Kidney (tissue), 14 donors: ENCODE results near the gene GNAI3. TPM values are rescaled to one million over a fixed set of nuclear protein-coding genes. Genes with fewer than 3 reads are reported as not detected.
A peak's percentile ranks its signal among the peaks of the same experiment; 100 is the strongest.

Source experiments
- DNase-seq, 5 donors: peaks; one replicate each; pipeline ENCODE4 v3.0.0-alpha.2; 2013 to 2020
- FAIRE-seq: peaks from 2 replicates; lab custom pipeline; 2012; peaks lifted over from hg19 to GRCh38; lab: Jason Lieb, UNC
- H3K27ac ChIP-seq, 2 donors: one replicate each; pipeline ENCODE4 v1.7.0; 2013; ENCODE audit warnings: low read depth in 2 of 2, low read length in 2 of 2, inconsistent platforms in 1 of 2
- H3K27me3 ChIP-seq: one replicate; pipeline ENCODE4 v1.7.1; 2013; ENCODE audit warnings: low read length, inconsistent platforms; ENCODE audit not compliant: control insufficient read depth, insufficient read depth
- H3K36me3 ChIP-seq, 3 donors: one replicate each; pipeline versions ENCODE4 v1.7.0 to v1.7.1; 2013; ENCODE audit warnings: low read length in 3 of 3, control low read depth in 1 of 3, inconsistent platforms in 1 of 3; ENCODE audit not compliant: insufficient read depth in 3 of 3, control insufficient read depth in 2 of 3
- H3K4me1 ChIP-seq, 3 donors: one replicate each; pipeline versions ENCODE4 v1.7.0 to v1.7.1; 2013; ENCODE audit warnings: low read length in 3 of 3, inconsistent platforms in 1 of 3, low read depth in 1 of 3; ENCODE audit not compliant: control insufficient read depth in 2 of 3, insufficient read depth in 2 of 3
- H3K4me3 ChIP-seq, 3 donors: one replicate each; pipeline versions ENCODE4 v1.7.0 to v1.8.1; 2013; ENCODE audit warnings: low read length in 3 of 3, control low read depth in 1 of 3, inconsistent platforms in 1 of 3
- H3K9ac ChIP-seq, 3 donors: one replicate each; pipeline versions ENCODE4 v1.7.0 to v1.7.1; 2013; ENCODE audit warnings: low read length in 3 of 3, control low read depth in 1 of 3, inconsistent platforms in 1 of 3
- H3K9me3 ChIP-seq, 3 donors: one replicate each; pipeline versions ENCODE4 v1.7.0 to v1.7.1; 2013; ENCODE audit warnings: low read length in 3 of 3, control low read depth in 1 of 3, inconsistent platforms in 1 of 3; ENCODE audit not compliant: control insufficient read depth in 2 of 3, insufficient read depth in 1 of 3
- intact Hi-C: fragments of 100-400 bp; cut with DNase I; formaldehyde crosslinking; loops from one replicate; pipeline ENCODE4 v1.11.1; 2022
- polyA plus RNA-seq: library from polyadenylated mRNA; stranded (reverse); fragments of 350-450 nt; fragmentation: Illumina TruSeq; extraction: RNeasy Lipid Tissue Mini Kit (QIAGEN cat#74804); gene quantifications from one replicate; pipeline ENCODE4 v1.2.3, GENCODE V29; 2014; ENCODE audit warnings: low read depth, low replicate concordance; ENCODE audit not compliant: insufficient read depth
- total RNA-seq: library from RNA; stranded (reverse); fragmentation: NEBNext Ultra II Directional; extraction: Animal tissue kit (Norgen Biotek cat#: 25700); gene quantifications from one replicate; pipeline ENCODE4 v1.2.1, GENCODE V29; 2021
- TF ChIP-seq, protein P1 (sequence below): IDR thresholded peaks from 3 replicates; pipeline ENCODE4 v1.5.1; 2012; ENCODE audit warnings: mild to moderate bottlenecking, moderate library complexity, borderline replicate concordance; ENCODE audit not compliant: insufficient read depth; ENCODE audit errors: extremely low read depth
- donor health status: control.
- donor health status: control.
- donor health status: control.
- donor health status: control.
- donor health status: control.
- donor health status: DM: yes; HTN: yes; CAD: no.
- donor health status: Normal renal cell carcinoma (clear cell type).

Gene GNAI3
- total and polyA plus RNA-seq, 2 donors from 2014 or later: 4.2 to 8.0 TPM

DNA sequence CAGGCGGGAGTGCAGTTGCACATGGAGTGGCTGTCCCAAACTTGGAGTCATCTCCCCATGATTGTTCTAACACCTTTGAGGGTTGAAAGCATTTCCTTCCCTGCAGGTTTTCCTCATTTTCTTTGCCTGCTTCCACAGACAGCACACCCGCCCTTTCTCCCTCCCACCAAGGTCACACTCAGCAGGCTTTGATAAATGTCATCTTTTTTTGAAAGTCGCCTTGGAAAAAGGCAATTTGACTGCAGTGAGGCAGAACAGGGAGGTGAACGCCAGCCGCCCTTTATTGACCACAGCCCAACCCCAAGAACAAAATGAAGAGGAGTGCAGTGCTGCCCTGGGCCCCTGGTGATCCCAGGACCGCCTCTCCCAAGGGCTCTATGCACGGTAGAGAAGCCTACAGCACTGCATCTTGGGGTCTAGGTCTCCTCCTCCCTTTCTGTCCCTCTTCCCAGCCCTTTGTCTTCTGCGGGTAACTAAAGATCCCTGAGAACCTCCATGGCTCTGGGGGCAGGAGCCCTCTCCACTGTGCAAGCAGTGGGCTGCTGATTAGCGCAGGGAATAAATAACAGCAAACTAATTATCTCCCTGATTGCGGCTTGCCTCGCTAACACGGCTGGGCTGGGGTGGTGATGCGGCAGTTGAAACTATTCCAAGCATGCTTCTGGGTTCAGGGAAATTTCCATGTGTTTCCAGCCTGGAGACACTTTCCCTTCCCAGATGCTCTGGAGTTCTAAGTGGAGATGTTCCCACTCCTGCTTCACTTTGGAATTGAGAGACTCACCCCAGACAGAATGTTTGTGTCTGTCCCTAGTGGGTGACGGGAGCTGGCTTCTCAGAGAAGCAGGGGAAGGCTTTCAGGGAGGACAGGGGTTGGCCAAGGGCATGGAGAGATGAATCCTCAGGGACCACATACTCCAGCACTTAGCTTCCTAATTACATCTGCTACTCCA lies 27.1 kb upstream of the GNAI3 start:
- Histone ChIP-seq H3K27ac (no peak overlapping the region), H3K9ac (no peak overlapping the region), H3K9me3 (no peaks in the 10 kb centered on the region), H3K36me3 (no peaks in the 10 kb centered on the region), H3K4me1 (peaks cover 0 to 5% (median 0%) of the 10 kb centered on the region in 3 donors), H3K4me3 (no peak overlapping the region), H3K27me3 (no peaks in the 10 kb centered on the region)
- peak in 1 of 5 donors; percentile 37 for DNase-seq
- intact Hi-C loops: loop anchor here (10.0 kb wide), 1 partner anchor 96 kb away; the partner anchor contains the start of gene PSMA5
- TF ChIP-seq, protein P1, sequence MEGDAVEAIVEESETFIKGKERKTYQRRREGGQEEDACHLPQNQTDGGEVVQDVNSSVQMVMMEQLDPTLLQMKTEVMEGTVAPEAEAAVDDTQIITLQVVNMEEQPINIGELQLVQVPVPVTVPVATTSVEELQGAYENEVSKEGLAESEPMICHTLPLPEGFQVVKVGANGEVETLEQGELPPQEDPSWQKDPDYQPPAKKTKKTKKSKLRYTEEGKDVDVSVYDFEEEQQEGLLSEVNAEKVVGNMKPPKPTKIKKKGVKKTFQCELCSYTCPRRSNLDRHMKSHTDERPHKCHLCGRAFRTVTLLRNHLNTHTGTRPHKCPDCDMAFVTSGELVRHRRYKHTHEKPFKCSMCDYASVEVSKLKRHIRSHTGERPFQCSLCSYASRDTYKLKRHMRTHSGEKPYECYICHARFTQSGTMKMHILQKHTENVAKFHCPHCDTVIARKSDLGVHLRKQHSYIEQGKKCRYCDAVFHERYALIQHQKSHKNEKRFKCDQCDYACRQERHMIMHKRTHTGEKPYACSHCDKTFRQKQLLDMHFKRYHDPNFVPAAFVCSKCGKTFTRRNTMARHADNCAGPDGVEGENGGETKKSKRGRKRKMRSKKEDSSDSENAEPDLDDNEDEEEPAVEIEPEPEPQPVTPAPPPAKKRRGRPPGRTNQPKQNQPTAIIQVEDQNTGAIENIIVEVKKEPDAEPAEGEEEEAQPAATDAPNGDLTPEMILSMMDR: no peak
- FAIRE-seq: no peak

DNA sequence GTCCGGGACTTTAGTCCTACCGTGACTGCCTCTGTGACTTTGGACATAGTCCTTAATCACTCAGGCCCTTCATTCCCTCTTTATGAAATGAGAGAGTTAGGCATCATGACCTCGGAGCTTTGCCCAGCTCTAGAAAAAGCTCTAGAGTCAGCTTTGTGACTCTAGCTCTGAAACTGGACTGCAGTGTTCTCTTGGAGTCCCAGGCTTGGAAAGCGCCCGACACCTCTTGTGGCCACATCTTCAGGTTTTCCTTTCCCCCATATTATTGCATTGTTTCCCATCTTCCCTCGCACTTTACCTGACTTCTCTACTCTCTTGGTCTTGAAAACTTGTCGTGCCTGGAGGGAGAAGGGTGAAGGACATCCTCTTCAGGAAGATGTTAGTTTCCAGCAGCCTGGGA lies 26.4 kb upstream of the GNAI3 start:
- Histone ChIP-seq H3K27ac (no peak overlapping the region), H3K27me3 (no peaks in the 10 kb centered on the region), H3K9ac (no peak overlapping the region), H3K4me3 (no peak overlapping the region), H3K36me3 (no peaks in the 10 kb centered on the region), H3K4me1 (no peaks in the 10 kb centered on the region), H3K9me3 (no peaks in the 10 kb centered on the region)
- DNase-seq (no peak), FAIRE-seq (no peak)
- intact Hi-C loops: loop anchor here (10.0 kb wide), 1 partner anchor 97 kb away; the partner anchor contains the start of gene PSMA5
- TF ChIP-seq, protein P1: no peak

DNA sequence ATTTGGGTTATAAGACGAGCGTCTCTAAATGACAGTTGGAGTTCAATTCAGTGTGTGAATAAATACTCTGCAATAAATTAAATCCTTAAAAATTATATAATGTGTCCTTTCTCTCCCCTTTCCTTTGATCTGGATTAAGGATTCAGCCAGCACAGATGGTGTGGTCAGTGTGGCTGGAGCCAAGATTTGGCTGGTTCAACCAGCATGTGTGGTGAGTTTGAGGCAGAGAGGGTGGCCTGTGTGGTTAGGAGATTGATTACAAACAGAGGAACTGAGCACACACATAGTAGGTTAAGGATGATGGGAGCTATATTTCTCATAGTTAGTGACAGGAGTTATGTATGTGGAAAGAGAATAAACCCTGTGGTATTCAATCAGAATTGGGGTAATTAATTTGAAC lies 24.7 kb upstream of the GNAI3 start:
- no peaks in the 10 kb centered on the region for H3K9me3 ChIP-seq
- intact Hi-C loops: loop anchor here (10.0 kb wide), 1 partner anchor 99 kb away; the partner anchor contains the start of gene PSMA5
- H3K4me3 ChIP-seq: no peak overlapping the region
- TF ChIP-seq, protein P1: no peak
- FAIRE-seq (no peak), DNase-seq (no peak)
- H3K9ac ChIP-seq: no peak overlapping the region
- no peak overlapping the region for H3K27ac ChIP-seq
- H3K27me3 ChIP-seq: no peaks in the 10 kb centered on the region
- no peaks in the 10 kb centered on the region for H3K4me1 ChIP-seq
- no peaks in the 10 kb centered on the region for H3K36me3 ChIP-seq
